A375 (cell line): ENCODE data around the gene HOXB5. TPM values are rescaled to one million over a fixed set of nuclear protein-coding genes. Genes with fewer than 3 reads are reported as not detected.

Experiments
- small RNA-seq: library from RNA; depleted of rRNA; stranded (forward); fragments of <200 nt; gene quantifications from one replicate; pipeline ENCODE3, GENCODE V24; 2014
- total RNA-seq: library from RNA; depleted of rRNA; stranded (reverse); fragments of >200 nt; shearing (Covaris generic); gene quantifications from 2 replicates; pipeline ENCODE4 v1.2.3, GENCODE V29; 2014; rRNA removed

HOXB5 gene
- total RNA-seq, result 1.0 TPM in 2 replicates

DNA sequence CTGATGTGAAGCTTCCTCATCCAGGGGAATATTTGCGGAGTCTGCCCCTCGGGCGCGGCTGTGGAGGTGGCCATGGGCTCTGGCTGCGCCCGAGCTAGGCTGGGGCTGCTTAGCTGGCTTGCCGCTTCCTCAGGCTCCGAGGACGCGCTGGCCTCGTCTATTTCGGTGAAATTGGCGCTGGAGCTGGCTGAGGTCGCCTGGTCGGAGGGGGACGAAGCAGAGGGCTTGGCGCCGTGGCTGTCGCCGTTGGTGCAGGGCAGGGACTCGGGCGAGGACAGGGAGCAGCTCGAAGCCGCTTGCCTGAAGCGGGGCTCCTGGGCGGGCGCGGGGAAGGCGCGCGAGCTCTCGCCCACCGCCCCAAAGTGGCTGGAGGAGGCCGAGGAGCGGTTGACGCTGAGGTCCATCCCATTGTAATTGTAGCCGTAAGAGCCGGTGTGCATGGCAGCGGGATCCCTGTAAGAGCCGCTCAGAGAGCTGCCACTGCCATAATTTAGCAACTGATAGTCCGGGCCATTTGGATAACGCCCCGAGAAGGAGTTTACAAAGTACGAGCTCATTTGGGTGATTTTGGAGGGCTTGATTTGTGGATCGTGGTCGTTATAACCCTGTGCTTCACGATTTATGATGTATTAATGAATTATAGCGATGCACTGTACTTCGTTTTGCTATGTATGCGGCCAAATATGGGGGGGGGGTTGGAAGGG, at the start of gene HOXB5:
Gene HOXB5, minus strand, starts transcription at position 654 of the 704 bp plus-strand sequence. Its CDS starts 97 bp downstream, at position 557.

DNA sequence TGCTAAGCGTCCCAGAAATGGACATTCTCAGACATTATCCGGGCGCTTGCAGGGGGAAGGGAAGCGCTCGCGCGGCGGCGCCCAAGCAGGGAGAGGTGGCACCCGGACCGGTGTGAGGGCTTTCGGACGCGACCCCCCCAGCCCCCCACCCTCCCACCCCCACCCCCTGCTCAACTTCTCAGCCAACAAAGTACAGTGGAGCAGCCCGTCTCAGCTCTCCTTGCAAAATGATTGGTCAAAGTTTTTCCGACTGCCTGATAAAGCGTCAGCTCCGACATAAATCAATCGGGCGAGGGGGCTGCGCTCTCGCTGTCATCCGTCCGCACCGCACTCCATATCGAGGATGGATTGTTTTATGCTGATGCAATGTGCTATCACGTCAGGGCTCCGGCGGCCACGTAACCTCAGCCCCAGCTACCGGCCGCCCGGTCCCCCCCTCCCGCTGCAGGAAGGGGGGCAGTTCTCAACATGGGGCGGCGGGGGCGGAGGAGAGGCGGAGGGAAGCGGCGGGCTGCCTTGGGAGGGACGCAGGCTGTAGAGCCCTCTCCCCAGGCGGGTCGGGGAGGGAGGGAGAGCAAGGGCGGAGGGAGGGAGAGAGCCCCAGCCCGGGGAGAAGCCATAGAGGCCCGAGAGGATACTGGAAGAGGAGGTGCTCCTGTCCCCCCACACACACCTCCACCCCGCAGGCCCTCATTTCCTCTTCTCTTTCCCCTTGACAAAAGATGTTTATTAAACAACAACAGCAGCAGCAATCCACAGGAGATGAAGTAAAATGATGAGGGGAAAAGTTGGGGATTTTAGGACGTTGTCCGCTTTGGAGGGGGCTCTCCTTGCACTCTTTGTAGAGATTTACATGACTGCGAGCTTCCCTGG, 32.9 kb upstream of the HOXB5 start, which contains the start of gene HOXB9:
Gene HOXB9, minus strand, starts transcription at position 114 of the 873 bp plus-strand sequence. Its CDS starts 89 bp downstream, at position 25.

DNA sequence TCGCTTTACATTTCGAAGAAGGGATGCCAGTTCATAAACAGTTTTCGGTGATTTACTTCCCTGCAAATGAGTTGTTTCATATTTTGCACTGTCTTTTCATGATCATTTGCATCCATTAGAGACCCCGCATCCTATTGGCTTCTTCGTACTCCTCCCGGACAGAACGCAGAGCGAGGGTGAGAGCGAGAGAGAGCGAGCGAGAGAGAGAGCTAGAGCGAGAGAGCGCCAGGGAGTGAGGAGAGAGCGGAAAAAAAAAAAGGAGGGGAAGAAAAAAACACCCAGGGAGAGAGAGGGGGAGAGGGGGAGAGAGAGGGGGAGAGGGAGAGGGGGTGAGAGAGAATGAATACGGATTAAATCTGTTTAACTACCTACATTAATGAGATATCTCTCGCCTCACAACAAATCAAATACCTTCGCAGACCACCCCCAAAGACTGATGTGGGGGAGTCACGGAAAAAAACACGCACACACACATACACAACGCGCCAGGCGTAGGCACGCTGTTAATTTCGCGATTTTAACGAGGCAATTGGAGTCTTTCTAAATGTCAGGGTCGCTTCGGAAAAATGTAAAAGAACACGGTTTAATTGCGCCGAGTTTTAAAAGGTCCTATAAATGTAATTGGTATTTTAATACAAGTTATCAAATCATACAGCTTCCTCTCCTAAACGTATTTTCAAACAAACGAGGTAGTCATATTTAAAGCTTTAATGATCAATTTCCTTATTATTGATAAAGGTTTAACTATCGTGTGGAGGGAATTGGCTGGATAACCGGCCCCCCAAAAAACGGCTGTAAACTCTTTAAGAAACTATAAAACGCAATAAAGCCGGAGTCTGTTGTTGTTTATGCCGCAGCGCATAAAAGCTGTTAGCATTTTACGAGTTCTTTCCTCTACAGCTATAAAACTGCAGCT, 21.7 kb upstream of the HOXB5 start, which contains the start of gene HOXB8:
Gene HOXB8, minus strand, starts transcription at position 246 of the 916 bp plus-strand sequence. CDS start 588 bp downstream, outside the sequence.

DNA sequence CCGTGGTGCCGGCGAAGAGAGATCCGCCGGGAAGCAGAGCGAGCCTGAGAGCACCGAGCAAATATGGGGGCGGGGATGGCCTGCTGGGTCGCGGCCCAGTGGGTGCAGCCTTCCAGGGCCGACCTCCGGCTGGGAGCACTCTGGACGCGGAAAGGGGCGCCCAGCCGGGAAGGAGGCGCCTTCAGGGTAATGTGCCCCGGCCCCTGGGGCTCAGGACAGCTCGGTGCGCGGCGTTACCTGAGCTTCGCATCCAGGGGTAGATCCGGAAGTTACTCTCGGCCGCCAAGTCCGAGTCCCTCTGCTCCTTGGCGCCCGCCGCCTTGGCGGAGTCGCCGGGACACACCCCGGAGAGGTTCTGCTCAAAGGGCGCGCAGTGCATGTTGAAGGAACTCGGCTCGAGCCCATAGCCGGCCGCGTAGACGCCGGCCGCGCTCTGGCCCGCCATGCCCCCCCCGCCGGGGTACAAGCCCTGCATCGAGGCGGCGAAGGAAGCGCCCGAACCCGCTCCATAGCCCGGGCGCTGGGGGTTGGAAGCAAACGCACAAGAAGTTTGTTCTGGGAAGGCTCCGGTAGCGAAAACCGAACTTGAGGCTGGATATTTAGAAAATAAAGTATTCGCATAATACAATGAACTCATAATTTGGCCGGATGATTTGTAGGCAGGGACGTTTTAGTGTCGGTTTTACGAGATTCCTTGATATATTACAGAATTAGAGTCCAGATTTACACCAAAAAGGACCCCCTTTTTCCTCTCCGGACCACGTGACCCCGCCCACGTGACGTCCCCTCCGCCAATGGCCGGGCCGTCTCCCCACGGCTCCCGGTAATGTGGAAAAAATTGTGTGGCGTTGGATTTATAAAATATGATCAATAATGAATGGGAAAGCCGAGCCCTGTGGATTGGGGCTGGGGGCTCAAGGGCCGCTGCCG, 17.0 kb upstream of the HOXB5 start, which contains the start of gene HOXB7:
Gene HOXB7, minus strand, starts transcription at position 736 of the 930 bp plus-strand sequence. Its CDS starts 99 bp downstream, at position 637.

DNA sequence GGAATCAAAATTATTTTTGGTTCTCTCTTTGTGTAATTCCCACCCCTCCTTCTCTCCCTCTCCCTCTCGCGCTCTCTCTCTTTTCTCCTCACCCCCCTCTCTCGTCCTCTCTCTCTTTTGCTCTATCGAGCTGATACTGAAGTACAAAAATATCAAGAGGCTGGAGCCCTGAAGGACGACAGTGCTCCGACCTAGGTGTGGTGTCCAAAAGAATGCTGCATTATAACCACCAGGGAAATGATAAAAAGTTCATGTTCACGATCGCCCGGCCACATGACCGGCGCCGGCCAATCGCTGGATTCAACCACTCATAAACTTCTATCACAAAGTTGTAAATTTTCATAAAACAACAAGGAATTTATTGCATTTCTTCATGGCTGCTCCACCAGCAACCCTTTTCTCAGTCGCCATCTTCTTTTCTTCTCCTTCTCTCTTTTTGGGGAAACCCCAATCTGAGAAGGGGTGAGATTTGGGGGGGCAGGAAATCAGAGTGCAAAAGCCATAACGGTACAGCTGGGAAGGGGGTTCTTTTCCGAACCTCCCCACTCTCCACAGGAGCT, 11.3 kb upstream of the HOXB5 start, which contains the start of gene HOXB6:
Gene HOXB6, minus strand, starts transcription at position 217 of the 560 bp plus-strand sequence. CDS start 6,836 bp downstream, outside the sequence.

DNA sequence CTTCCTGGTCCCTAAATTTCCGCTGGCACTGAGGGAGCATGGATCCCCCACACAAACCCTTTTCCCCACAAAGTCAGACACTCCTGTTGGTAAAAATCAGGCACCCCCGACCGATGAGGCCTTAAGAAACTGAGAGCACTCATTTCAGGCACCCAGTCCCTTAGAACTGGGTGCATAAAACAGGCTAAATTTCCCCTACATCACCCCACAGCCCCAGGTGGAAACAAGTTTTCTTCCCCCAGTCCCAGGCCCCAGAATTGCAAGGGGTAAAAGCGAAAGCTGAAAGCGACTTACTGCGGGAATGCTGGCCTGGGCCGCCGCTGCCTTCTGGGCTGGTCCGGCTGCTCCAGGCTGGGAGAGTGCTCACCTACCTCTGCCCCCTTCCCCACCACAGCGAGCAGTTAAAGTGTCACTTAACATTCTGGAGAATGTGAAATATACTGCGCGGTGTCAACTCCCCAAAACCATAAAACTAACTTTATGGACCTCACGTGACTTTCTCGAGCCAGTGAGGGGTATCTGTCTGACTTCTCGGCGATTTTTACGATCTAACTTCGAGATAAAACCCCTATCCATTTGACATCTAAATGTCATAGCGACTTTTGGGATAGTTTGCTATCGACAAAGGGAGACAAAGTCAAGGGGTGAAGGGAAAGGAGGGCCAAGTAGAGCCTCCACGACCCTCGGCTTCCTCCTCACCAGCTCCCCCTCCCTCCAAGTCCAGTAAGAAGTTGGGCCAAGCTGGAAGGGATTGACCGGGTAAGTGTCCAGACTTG, 3.6 kb downstream of the HOXB5 start, which contains the start of gene HOXB3:
Gene HOXB3, minus strand, starts transcription at position 411 of the 776 bp plus-strand sequence. CDS start 37,767 bp downstream, outside the sequence.

DNA sequence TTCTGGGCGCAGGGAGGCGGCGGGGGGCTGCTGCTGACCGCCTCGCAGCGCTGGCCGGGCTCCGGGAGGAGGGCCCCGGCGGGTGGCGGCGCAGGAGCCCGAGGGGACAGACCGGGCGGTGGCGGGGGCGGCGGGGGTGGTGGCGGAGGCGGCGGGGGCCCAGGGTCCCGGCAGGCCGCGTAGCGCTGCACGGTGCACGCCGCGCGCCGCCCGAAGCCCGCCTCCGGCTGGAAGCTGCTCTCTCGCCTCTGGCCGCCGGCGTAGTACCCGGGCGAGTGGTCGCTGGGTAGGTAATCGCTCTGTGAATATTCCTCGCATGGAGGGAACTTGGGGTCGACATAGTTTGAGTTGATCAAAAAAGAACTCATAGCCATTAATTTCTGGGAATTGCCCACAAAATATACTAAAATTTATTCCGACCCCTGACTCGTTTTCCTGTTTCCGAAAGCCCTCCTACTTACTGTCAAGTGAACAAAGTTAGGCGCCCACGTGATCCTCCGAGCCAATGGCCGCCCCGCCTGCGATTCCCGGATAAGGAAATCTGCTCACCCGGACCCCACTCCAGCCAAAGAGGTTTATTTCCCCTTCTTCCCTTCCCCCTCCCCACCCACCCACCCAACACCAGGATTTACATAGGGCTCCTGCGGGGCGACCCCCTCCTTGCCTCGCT, 15.5 kb downstream of the HOXB5 start, which contains the start of gene HOXB4:
Gene HOXB4, minus strand, starts transcription at position 405 of the 670 bp plus-strand sequence. Its CDS starts 31 bp downstream, at position 374.

DNA sequence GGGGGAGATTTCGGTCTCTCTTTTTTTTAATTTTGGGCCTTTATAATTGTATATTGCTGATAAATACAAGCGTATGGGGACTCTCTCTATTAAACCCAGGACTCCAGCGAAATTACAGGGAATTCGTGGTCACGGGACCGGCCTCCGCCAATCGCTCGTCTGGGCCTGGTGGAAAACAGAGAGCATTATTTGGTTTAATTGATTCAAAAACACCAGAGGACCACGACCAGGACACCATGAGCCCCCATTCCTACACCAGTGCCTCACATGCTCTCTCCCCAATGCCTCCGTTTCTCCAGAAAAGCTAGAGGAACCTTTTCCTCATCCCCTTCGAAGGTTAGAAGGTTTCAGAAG, 48.6 kb downstream of the HOXB5 start, which contains the start of gene HOXB2:
Gene HOXB2, minus strand, starts transcription at position 88 of the 354 bp plus-strand sequence. CDS start 198 bp downstream, outside the sequence.

Small RNAs within 50 kb of the gene (small RNA-seq; reads per million reads assigned to genes)
- not detected for gene MIR196A1

Other genes with a start within 250 kb of the HOXB5 start
- 1.1 TPM in 1 of 2 replicates, not detected in the other for gene SKAP1, start 163.6 kb downstream of the HOXB5 start, total RNA-seq
- not detected in 2 replicates for gene HOXB1, start 62.8 kb downstream of the HOXB5 start, total RNA-seq
- 30.9 and 35.6 TPM in 2 replicates for gene HOXB2, start 48.7 kb downstream of the HOXB5 start, total RNA-seq
- gene HOXB4, start 15.4 kb downstream of the HOXB5 start, total RNA-seq, result 5.7 and 8.5 TPM in 2 replicates
- 11.9 and 13.7 TPM in 2 replicates for gene HOXB3, start 3.5 kb downstream of the HOXB5 start, total RNA-seq
- 11.9 and 21.2 TPM in 2 replicates for gene HOXB6, start 11.2 kb upstream of the HOXB5 start, total RNA-seq
- gene HOXB7, start 17.2 kb upstream of the HOXB5 start, total RNA-seq, result 9.5 and 13.6 TPM in 2 replicates
- gene HOXB8, start 21.5 kb upstream of the HOXB5 start, total RNA-seq, result 15.1 and 27.5 TPM in 2 replicates
- 22.0 and 22.8 TPM in 2 replicates for gene HOXB9, start 32.6 kb upstream of the HOXB5 start, total RNA-seq
- not detected in 2 replicates for gene PRAC1, start 128.7 kb upstream of the HOXB5 start, total RNA-seq
- gene PRAC2, start 129.4 kb upstream of the HOXB5 start, total RNA-seq, result not detected in 2 replicates
- 4.1 and 5.4 TPM in 2 replicates for gene HOXB13, start 135.0 kb upstream of the HOXB5 start, total RNA-seq
- gene TTLL6, start 223.4 kb upstream of the HOXB5 start, total RNA-seq, result 0.41 and 1.2 TPM in 2 replicates
- gene CALCOCO2, start 237.3 kb upstream of the HOXB5 start, total RNA-seq, result 55.8 and 76.3 TPM in 2 replicates